ENCODE measurements around the gene GAST.

GRCh38 chr17:41730479-41730878 lies 18.3 kb downstream of the GAST start:
- TF ChIP-seq CTCF (IDR thresholded peaks at IDR 0.05) (no peak), POLR2AphosphoS5 (IDR thresholded peaks at IDR 0.05) (no peak), POLR2A (IDR thresholded peaks at IDR 0.05) (no peak)

Measured in prostate gland (tissue), 2 donors.